NCI-H748 treated with DMSO at 0.1 percent for 48 hours (cell line): ENCODE data around the gene CALM1.

Experiments
- DNase-seq: peaks from one replicate; lab custom pipeline; 2025; lab: John Stamatoyannopoulos, UW

CALM1 gene

GRCh38 chr14:90396341-90397339 lies at the start of gene CALM1:
CALM1 (plus strand) TSS chr14:90397029; CDS start chr14:90397231, 202 bp downstream.
- DNase-seq, result peak; percentile 86

- DNase-seq, result no peak
These were observed 48.6 kb upstream of the CALM1 start for GRCh38 chr14:90348270-90348669.

DNA sequence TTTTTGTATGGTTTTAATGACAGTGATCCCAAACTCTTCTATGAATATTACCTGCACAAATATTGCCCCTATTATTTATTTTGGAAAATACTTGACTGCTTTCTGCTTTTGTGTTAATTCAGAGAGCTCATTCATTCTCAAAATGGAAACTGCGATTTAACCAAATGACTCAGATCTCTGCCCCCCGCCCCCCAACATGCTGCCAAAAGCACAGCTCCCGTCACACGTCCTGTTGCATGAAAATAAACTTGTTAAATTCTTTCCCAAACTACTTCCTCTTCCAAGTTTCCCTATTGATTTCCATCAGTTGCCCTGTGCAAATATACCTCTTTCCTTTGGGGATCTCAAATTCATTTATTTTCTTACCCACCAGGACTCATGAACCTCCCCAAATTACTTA lies 47.1 kb upstream of the CALM1 start:
- no peak for DNase-seq

DNA sequence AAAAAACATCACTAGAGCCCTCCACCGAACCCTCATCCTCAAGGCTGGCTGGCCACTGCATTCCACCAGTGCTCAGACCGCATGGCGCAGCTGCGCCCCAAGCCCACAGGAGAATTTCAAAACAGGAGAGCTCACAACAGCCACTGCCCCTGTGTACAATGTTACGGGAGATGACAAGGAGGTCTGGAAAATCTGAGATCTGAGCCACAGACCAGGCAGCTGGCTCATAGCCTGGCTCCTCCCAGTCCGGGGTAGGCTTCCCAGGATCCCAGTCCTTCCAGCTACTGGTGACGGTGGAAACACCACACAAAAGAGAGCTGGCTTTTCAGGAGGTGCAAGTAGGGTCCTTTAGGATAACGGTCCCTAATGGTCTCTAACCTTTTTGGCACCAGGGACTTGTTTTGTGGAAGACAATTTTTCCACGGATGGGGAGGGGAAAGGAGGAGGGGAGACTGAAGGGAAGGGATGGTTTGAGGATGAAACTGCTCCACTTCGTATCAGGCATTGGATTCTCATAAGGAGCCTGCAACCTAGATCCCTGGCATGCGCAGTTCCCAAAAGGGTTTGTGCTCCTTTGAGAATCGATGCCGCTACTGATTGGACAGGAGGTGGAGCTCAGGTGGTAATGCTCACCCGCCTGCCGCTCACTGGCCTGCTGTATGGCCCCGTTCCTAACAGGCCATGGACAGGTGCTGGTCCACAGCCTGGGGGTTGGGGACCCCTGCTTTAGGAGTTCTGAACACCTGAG lies 42.1 kb upstream of the CALM1 start:
- DNase-seq, result no peak

- DNase-seq, result no peak
These were observed 41.0 kb upstream of the CALM1 start for GRCh38 chr14:90355540-90356518.

DNA sequence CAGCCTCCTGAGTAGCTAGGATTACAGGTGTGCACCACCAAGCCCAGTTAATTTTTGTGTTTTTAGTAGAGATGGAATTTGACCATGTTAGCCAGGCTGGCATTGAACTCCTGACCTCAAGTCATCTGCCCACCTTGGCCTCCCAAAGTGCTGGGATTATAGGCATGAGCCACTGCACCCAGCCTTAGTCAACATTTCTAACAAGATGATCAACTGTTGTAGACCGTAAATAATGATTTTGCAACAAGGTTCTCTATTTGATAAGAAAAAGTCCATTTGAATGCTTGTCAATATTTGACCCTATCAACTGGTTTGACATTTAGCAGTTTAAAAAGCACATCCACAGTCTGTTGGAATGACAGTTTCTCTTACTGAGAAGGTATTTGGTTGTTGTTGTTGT lies 39.9 kb upstream of the CALM1 start:
- no peak for DNase-seq

- no peak for DNase-seq
These were observed 38.5 kb upstream of the CALM1 start for GRCh38 chr14:90358359-90358758.

DNA sequence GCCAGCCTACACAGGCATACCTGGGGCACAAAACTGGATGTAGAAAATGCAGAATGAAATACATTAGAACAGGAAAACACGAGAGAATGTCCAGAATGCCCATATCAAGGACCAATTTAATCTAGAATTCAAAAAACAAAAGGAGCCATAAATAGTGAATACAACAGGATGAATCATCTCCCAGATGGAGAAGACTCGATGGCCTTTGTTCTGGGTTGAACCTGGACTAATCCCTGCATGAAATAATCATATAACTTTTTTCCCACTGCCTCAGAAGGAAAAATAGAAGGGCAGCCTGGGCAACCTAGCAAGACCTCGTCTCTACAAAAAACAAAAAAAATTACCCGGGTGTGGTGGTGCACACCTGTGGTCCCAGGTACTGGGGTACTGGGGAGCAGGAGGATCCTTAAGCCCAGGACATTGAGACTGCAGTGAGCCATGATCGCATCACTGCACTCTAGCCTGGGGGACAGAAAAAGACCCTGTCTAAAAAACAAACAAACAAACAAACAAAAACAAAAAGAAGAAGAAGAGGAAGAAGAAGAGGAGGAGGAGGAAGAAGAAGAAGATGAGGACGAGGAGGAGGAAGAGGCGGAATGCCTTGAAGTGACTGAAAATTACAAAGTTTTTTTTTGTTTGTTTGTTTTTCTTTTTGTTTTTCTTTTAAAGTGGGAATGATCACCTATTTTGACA lies 34.8 kb upstream of the CALM1 start:
- DNase-seq, result no peak

DNA sequence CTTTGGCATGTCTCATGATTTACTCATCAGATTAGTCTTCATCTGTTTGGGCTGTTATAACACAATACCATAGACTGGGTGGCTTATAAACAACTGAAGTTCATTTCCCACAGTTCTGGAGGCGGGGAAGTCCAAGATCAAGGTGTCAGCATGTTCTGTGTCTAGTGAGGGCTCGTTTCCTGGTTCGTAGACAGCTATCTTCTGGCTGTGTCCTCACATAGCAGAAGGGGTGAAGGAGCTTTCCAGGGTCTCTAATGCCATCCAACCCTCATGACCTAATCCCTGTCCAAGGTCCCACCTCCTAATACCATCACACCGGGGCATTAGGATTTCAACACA lies 34.3 kb upstream of the CALM1 start:
- DNase-seq, result no peak

DNA sequence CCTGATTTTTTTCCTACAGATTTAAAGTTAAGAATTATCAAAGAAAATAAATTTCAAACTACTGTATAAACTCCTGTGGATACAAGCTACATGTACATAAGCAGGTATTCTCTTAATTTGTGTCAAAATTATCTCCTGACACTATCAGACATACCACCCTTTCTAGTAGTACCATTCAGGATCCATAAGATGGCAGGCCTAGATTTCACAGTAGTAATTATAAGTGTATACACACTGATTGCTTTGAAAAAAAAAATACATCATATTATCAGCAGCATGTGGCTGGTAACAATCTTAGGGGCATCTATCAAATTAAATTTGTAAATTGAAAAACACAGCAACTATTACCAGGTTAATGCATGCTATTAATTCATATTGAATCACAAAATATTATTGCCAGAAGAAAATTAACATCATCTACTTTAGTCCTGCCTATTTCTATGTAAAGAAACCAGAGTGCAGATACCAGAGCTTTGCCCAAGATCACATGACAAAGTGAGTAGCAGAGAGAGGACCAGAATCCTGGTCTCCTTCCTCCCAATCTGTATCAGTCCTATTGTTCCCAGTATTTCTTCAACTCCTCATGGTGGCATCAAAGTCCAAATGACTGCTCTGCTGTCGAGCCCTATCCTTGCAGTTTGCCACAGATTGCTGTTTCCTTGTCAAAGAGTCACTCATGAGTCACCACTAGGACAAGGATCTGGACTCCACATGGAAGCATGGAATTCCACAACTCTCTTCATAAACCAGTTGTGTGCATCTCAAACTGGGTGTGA lies 27.7 kb upstream of the CALM1 start:
- peak; percentile 16 for DNase-seq

DNA sequence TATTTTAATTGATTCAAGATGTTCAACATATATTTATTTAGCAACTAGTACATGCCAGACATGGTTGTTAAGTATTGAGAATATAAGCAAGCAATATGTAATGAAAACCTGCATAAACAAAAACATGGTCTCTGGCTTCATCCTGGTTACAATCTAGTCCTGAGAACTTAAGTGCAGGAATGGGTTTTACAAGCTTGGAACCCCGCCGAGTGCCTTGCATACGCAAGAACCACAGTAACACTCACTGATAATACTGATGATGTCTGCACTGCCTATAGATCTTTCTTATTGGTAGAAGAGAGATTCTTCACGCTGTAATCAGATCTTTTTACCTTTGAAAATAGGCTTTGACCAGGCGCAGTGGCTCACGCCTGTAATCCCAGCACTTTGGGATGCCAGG lies 22.9 kb upstream of the CALM1 start:
- DNase-seq, result no peak

DNA sequence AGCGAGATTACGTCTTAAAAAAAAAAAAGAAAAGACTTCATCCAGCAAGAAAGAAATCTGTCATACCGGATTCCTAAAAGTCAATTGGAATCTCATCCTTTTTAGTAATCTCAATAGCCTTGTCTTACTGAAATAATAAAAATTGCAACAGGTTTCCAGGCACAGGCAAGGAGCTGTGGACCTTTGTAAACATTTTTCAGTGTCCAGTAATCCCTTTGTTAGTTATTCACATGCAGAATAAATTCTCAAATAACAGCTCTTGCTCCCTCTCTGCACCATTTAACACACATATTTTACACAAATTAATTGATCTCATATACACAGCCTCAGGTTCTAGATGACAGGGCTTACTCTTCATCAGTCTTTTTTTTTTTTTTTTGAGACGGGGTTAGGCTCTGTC lies 22.0 kb upstream of the CALM1 start:
- no peak for DNase-seq

GRCh38 chr14:90375934-90376333 lies 20.9 kb upstream of the CALM1 start:
- DNase-seq, result no peak

GRCh38 chr14:90378249-90378648 lies 18.6 kb upstream of the CALM1 start:
- no peak for DNase-seq

DNA sequence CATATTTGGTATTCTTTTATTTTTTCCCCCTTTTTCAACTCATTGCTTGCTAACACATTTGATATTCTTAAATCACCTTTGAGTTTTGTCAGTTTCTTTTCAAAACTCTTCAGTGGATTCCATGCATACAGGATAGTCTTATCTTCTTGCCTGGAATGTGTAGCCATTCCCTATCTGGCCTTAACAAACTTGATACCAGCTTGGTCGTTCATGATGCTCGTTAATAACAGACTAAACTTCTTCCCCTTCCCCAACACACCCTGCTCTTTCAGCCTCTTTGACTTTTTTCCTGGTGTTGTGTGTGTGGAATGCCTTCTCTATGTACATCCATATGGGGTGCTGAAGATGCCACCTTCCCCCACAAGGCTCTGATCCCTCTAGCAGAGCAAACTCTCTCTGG lies 17.7 kb upstream of the CALM1 start:
- no peak for DNase-seq

- DNase-seq, result no peak
These were observed 15.6 kb upstream of the CALM1 start for GRCh38 chr14:90381011-90381786.

- peak; percentile 95 for DNase-seq
These were observed 14.8 kb upstream of the CALM1 start for GRCh38 chr14:90381999-90382451.

- peak; percentile 83 for DNase-seq
These were observed 14.2 kb upstream of the CALM1 start for GRCh38 chr14:90382491-90383125.

- DNase-seq, result peak; percentile 99
These were observed 13.6 kb upstream of the CALM1 start for GRCh38 chr14:90383126-90383730.
